Measurements from ENCODE around the gene EDAR. TPM values are rescaled to one million over a fixed set of nuclear protein-coding genes. Genes with fewer than 3 reads are reported as not detected.
A peak's percentile ranks its signal among the peaks of the same experiment; 100 is the strongest.

The EDAR gene
- total RNA-seq, 1 donor from 2014 or later: not detected

DNA sequence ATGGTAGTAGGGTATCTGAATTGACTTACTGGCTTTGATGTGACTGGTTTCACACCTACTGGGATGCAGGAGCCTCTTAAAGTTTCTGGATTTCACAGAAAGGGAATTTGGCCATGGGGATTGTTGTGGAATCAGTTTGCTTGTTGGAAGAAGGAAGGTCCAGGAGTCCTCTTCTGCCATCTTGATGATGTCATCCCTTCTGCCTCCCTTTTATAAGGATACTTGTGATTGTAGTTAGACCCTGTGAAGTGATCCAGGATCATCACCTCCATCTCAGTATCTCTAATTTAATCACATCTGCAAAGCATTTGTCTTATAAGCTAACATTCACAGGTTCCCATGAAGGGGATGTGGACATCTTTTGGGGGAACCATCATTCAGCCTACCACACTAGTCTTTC lies 123.0 kb downstream of the EDAR start:
- H3K36me3 ChIP-seq (ENCODE audit: insufficient read depth, low read length): peaks cover 3% of the 10 kb centered on the region
- no peak for DNase-seq (ENCODE audit: low read depth)
- no peak overlapping the region for H3K4me2 ChIP-seq (ENCODE audit: low read length)
- no peak overlapping the region for H3K27ac ChIP-seq (ENCODE audit: low read depth, low read length)
- no peak overlapping the region for H2AFZ ChIP-seq (ENCODE audit: low read depth, low read length)
- Mint-ChIP-seq H3K9me3 (ENCODE audit: unreplicated experiment) (peaks cover 8% of the 10 kb centered on the region), H3K4me3 (ENCODE audit: unreplicated experiment) (no peak overlapping the region), H3K27ac (ENCODE audit: unreplicated experiment) (no peak overlapping the region), H3K36me3 (ENCODE audit: low read depth, unreplicated experiment) (peaks cover 14% of the 10 kb centered on the region), H3K4me1 (ENCODE audit: low read depth, unreplicated experiment) (no peaks in the 10 kb centered on the region), H3K27me3 (ENCODE audit: low read depth, unreplicated experiment) (no peaks in the 10 kb centered on the region)
- no peaks in the 10 kb centered on the region for H4K20me1 ChIP-seq (ENCODE audit: insufficient read depth, low read length)
- no peak for TF ChIP-seq EZH2 (IDR thresholded peaks at IDR 0.05; ENCODE audit: insufficient read depth, low read length)
- TF ChIP-seq, protein P1, sequence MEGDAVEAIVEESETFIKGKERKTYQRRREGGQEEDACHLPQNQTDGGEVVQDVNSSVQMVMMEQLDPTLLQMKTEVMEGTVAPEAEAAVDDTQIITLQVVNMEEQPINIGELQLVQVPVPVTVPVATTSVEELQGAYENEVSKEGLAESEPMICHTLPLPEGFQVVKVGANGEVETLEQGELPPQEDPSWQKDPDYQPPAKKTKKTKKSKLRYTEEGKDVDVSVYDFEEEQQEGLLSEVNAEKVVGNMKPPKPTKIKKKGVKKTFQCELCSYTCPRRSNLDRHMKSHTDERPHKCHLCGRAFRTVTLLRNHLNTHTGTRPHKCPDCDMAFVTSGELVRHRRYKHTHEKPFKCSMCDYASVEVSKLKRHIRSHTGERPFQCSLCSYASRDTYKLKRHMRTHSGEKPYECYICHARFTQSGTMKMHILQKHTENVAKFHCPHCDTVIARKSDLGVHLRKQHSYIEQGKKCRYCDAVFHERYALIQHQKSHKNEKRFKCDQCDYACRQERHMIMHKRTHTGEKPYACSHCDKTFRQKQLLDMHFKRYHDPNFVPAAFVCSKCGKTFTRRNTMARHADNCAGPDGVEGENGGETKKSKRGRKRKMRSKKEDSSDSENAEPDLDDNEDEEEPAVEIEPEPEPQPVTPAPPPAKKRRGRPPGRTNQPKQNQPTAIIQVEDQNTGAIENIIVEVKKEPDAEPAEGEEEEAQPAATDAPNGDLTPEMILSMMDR (IDR thresholded peaks at IDR 0.05; ENCODE audit: insufficient read depth, low read depth, low read length): no peak
- no peak overlapping the region for H3K9ac ChIP-seq (ENCODE audit: low read length)
- no peak overlapping the region for H3K4me3 ChIP-seq (ENCODE audit: insufficient read depth, low read depth, low read length)
- FAIRE-seq: no peak
- no peaks in the 10 kb centered on the region for H3K79me2 ChIP-seq (ENCODE audit: insufficient read depth, low read length)
- H3K9me3 ChIP-seq (ENCODE audit: insufficient read depth, low read depth, low read length): no peaks in the 10 kb centered on the region
- no peaks in the 10 kb centered on the region for H3K4me1 ChIP-seq (ENCODE audit: insufficient read depth, low read length)
- no peaks in the 10 kb centered on the region for H3K27me3 ChIP-seq (ENCODE audit: insufficient read depth, low read length)

DNA sequence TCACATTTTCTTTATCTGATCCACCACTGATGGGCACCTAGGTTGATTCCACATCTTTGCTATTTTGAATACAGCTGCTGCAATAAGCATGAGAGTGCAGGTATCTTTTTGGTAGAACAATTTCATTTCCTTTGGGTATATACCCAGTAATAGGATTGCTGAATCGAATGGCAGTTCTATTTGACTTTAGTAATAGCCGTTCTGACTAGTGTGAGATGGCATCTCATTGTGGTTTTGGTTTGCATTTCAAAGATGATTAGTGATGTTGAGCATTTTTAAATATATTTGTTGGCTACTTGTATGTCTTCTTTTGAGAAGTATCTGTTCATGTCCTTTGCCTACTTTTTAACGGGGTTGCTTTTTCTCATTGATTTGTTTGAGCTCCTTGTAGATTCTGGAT lies 130.1 kb downstream of the EDAR start:
- no peak overlapping the region for H3K4me2 ChIP-seq (ENCODE audit: low read length)
- no peaks in the 10 kb centered on the region for H3K27me3 ChIP-seq (ENCODE audit: insufficient read depth, low read length)
- no peak overlapping the region for H3K4me3 ChIP-seq (ENCODE audit: insufficient read depth, low read depth, low read length)
- H3K4me1 ChIP-seq (ENCODE audit: insufficient read depth, low read length): no peaks in the 10 kb centered on the region
- TF ChIP-seq, protein P1 (IDR thresholded peaks at IDR 0.05; ENCODE audit: insufficient read depth, low read depth, low read length): no peak
- H3K27me3 Mint-ChIP-seq (ENCODE audit: low read depth, unreplicated experiment): no peaks in the 10 kb centered on the region
- H3K36me3 Mint-ChIP-seq (ENCODE audit: low read depth, unreplicated experiment): peaks cover 4% of the 10 kb centered on the region
- H3K27ac Mint-ChIP-seq (ENCODE audit: unreplicated experiment): peak overlapping the region; percentile 56
- H3K79me2 ChIP-seq (ENCODE audit: insufficient read depth, low read length): no peaks in the 10 kb centered on the region
- no peaks in the 10 kb centered on the region for H3K9me3 ChIP-seq (ENCODE audit: insufficient read depth, low read depth, low read length)
- H3K4me1 Mint-ChIP-seq (ENCODE audit: low read depth, unreplicated experiment): peaks cover 6% of the 10 kb centered on the region
- H3K27ac ChIP-seq (ENCODE audit: low read depth, low read length): no peak overlapping the region
- peaks cover 3% of the 10 kb centered on the region for H4K20me1 ChIP-seq (ENCODE audit: insufficient read depth, low read length)
- H2AFZ ChIP-seq (ENCODE audit: low read depth, low read length): no peak overlapping the region
- no peaks in the 10 kb centered on the region for H3K36me3 ChIP-seq (ENCODE audit: insufficient read depth, low read length)
- FAIRE-seq: peak; percentile 34
- DNase-seq (ENCODE audit: low read depth): peak; percentile 46
- H3K9me3 Mint-ChIP-seq (ENCODE audit: unreplicated experiment): no peaks in the 10 kb centered on the region
- no peak overlapping the region for H3K4me3 Mint-ChIP-seq (ENCODE audit: unreplicated experiment)
- no peak overlapping the region for H3K9ac ChIP-seq (ENCODE audit: low read length)

DNA sequence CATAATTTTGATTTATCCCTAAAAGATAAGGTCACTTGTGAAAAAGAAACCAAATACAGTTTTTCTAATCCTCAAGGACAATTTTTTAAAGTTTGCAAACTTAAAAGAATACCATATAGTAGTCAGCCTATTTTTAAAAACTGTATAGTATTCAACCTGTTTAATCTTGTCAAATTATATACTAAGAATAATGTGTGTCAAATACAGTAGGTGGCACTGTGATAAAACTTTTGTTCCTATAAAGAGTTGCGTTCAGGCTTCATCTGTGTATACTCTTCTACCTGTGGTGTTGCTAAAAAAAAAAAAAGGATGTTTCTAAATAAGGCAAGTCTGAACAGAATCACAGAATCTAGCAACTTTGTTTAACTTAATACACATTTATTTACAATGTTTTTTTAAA lies 133.8 kb downstream of the EDAR start:
- no peak overlapping the region for H3K4me3 ChIP-seq (ENCODE audit: insufficient read depth, low read depth, low read length)
- no peak for TF ChIP-seq EZH2 (IDR thresholded peaks at IDR 0.05; ENCODE audit: insufficient read depth, low read length)
- TF ChIP-seq, protein P1 (IDR thresholded peaks at IDR 0.05; ENCODE audit: insufficient read depth, low read depth, low read length): no peak
- no peaks in the 10 kb centered on the region for H3K4me1 ChIP-seq (ENCODE audit: insufficient read depth, low read length)
- FAIRE-seq (peak; percentile 55), DNase-seq (ENCODE audit: low read depth) (peak; percentile 5)
- peaks cover 5% of the 10 kb centered on the region for H3K36me3 Mint-ChIP-seq (ENCODE audit: low read depth, unreplicated experiment)
- no peak overlapping the region for H3K27ac Mint-ChIP-seq (ENCODE audit: unreplicated experiment)
- no peaks in the 10 kb centered on the region for H3K79me2 ChIP-seq (ENCODE audit: insufficient read depth, low read length)
- H3K4me1 Mint-ChIP-seq (ENCODE audit: low read depth, unreplicated experiment): peaks cover 8% of the 10 kb centered on the region
- no peak overlapping the region for H3K27ac ChIP-seq (ENCODE audit: low read depth, low read length)
- no peak overlapping the region for H2AFZ ChIP-seq (ENCODE audit: low read depth, low read length)
- no peak overlapping the region for H3K9ac ChIP-seq (ENCODE audit: low read length)
- H3K4me2 ChIP-seq (ENCODE audit: low read length): no peak overlapping the region
- H4K20me1 ChIP-seq (ENCODE audit: insufficient read depth, low read length): peaks cover 3% of the 10 kb centered on the region
- H3K4me3 Mint-ChIP-seq (ENCODE audit: unreplicated experiment): no peak overlapping the region
- H3K27me3 Mint-ChIP-seq (ENCODE audit: low read depth, unreplicated experiment): no peaks in the 10 kb centered on the region
- H3K9me3 ChIP-seq (ENCODE audit: insufficient read depth, low read depth, low read length): no peaks in the 10 kb centered on the region
- H3K9me3 Mint-ChIP-seq (ENCODE audit: unreplicated experiment): no peaks in the 10 kb centered on the region
- H3K36me3 ChIP-seq (ENCODE audit: insufficient read depth, low read length): no peaks in the 10 kb centered on the region
- no peaks in the 10 kb centered on the region for H3K27me3 ChIP-seq (ENCODE audit: insufficient read depth, low read length)

All from astrocyte (in vitro differentiated cells and primary cell).